ENCODE results near the gene SORBS2.

- TF ChIP-seq, protein P1, sequence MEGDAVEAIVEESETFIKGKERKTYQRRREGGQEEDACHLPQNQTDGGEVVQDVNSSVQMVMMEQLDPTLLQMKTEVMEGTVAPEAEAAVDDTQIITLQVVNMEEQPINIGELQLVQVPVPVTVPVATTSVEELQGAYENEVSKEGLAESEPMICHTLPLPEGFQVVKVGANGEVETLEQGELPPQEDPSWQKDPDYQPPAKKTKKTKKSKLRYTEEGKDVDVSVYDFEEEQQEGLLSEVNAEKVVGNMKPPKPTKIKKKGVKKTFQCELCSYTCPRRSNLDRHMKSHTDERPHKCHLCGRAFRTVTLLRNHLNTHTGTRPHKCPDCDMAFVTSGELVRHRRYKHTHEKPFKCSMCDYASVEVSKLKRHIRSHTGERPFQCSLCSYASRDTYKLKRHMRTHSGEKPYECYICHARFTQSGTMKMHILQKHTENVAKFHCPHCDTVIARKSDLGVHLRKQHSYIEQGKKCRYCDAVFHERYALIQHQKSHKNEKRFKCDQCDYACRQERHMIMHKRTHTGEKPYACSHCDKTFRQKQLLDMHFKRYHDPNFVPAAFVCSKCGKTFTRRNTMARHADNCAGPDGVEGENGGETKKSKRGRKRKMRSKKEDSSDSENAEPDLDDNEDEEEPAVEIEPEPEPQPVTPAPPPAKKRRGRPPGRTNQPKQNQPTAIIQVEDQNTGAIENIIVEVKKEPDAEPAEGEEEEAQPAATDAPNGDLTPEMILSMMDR (IDR thresholded peaks at IDR 0.05) = no peak
- TF ChIP-seq ZFX (IDR thresholded peaks at IDR 0.05; ENCODE audit: borderline replicate concordance) = no peak
Observed at GRCh38 chr4:185717377-185717741, 94.6 kb downstream of the SORBS2 start.
